Peyer's patch (tissue), 4 donors: ENCODE results near the gene AGAP1. TPM values are rescaled to one million over a fixed set of nuclear protein-coding genes. Genes with fewer than 3 reads are reported as not detected.

ENCODE experiments used
- DNase-seq, 3 donors: peaks; one replicate each; pipeline ENCODE4 v3.0.0-alpha.2; 2017 to 2019
- H3K27ac ChIP-seq, 4 donors: fragments of 200-600 bp; sonication (generic); one replicate each; pipeline ENCODE4 v1.5.1; 2016 to 2019
- H3K27me3 ChIP-seq, 2 donors: fragments of 200-600 bp; sonication (generic); one replicate each; pipeline ENCODE4 v1.5.1; 2019
- H3K36me3 ChIP-seq, 3 donors: fragments of 200-600 bp; sonication (generic); one replicate each; pipeline ENCODE4 v1.5.1; 2016 to 2019
- H3K4me1 ChIP-seq, 4 donors: fragments of 200-600 bp; sonication (generic); one replicate each; pipeline ENCODE4 v1.5.1; 2016 to 2019
- H3K4me3 ChIP-seq, 4 donors: fragments of 200-600 bp; sonication (generic); 1 replicate in 3 of 4; 2 replicates in 1 of 4; pipeline ENCODE4 v1.5.1; 2016 to 2019; ENCODE audit warnings: mild to moderate bottlenecking in 1 of 4
- H3K9me3 ChIP-seq, 4 donors: fragments of 200-600 bp; sonication (generic); one replicate each; pipeline ENCODE4 v1.5.1; 2016 to 2019; ENCODE audit warnings: mild to moderate bottlenecking in 1 of 4
- CTCF ChIP-seq, 6 experiments: fragments of 450-650 bp in 4 of 6; fragments of 200-600 bp in 2 of 6; sonication (generic) in 1 of 6; IDR thresholded peaks; one replicate each; pipeline ENCODE4 v1.5.1; 2017 to 2019; ENCODE audit warnings: antibody characterized with exemption in 6 of 6, mild to moderate bottlenecking in 3 of 6, moderate library complexity in 1 of 6
- POLR2A ChIP-seq, 2 donors: fragments of 450-650 bp; IDR thresholded peaks; one replicate each; pipeline ENCODE4 v1.5.1; 2017; ENCODE audit warnings: antibody characterized with exemption in 2 of 2, mild to moderate bottlenecking in 2 of 2, moderate library complexity in 2 of 2
- total RNA-seq, 4 donors: library from RNA; depleted of rRNA; stranded (reverse); fragments of >200 nt; gene quantifications; one replicate each; pipeline ENCODE4 v1.1.0, GENCODE V29; 2016

The AGAP1 gene
- total RNA-seq, 4 donors from 2014 or later, result 55.7 to 79.1 (median 66.9) TPM

DNA sequence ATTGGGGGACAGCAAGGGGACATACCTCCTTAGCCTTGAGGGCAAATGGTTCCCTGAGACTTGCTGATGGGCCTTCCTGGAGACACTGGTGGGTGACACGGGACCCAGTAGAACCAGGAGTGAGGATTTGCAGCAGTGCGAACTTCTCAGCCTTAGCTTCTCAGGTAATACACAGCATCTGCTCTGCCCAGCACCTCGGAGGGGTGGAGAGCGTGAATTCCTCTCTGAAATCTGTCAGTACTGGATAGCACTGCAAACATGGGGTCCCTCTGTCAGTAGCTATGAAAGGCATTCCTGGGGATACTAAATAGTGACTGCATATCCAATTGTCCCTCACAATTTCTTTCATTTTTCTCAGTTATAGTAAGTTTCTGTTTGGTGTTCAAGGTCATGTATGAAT is 522.7 kb downstream of the AGAP1 start:
- Histone ChIP-seq H3K27ac (no peak overlapping the region), H3K4me3 (no peak overlapping the region), H3K4me1 (no peaks in the 10 kb centered on the region), H3K27me3 (no peaks in the 10 kb centered on the region), H3K36me3 (peaks cover 0 to 7% (median 0%) of the 10 kb centered on the region in 3 donors), H3K9me3 (no peaks in the 10 kb centered on the region)
- DNase-seq, result no peak
- TF ChIP-seq POLR2A (IDR thresholded peaks at IDR 0.05) (no peak), CTCF (IDR thresholded peaks at IDR 0.05) (no peak)

- no peak for DNase-seq
- Histone ChIP-seq H3K4me1 (no peaks in the 10 kb centered on the region), H3K36me3 (peaks cover 0 to 7% (median 0%) of the 10 kb centered on the region in 3 donors), H3K9me3 (no peaks in the 10 kb centered on the region), H3K27ac (no peak overlapping the region), H3K27me3 (no peaks in the 10 kb centered on the region), H3K4me3 (no peak overlapping the region)
- TF ChIP-seq POLR2A (IDR thresholded peaks at IDR 0.05) (no peak), CTCF (IDR thresholded peaks at IDR 0.05) (no peak)
Observed at GRCh38 chr2:236017446-236017845, 523.6 kb downstream of the AGAP1 start.

DNA sequence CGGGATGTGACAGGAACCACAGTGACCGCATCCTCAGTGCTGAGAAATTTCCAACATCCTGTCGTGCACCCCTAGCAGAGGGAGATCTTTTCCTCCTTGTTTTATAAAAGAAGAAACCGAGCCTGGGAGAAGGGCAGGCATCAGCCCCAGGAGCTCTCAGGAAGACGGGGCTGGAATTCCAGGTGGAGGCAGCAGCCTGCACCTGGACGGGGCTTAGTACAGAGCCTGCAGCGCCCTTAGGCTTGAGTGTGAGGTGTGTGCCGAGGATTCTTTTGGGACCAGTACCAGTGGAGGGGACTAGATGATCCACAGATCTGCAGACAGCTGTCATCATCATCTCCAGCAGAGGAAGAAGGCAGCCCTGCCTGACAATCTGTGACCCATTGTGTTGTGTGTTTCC is 525.6 kb downstream of the AGAP1 start:
- no peak overlapping the region for H3K27ac ChIP-seq
- DNase-seq, result no peak
- peaks cover 0 to 7% (median 0%) of the 10 kb centered on the region in 3 donors for H3K36me3 ChIP-seq
- H3K4me3 ChIP-seq, result no peak overlapping the region
- no peaks in the 10 kb centered on the region for H3K27me3 ChIP-seq
- TF ChIP-seq POLR2A (IDR thresholded peaks at IDR 0.05) (no peak), CTCF (IDR thresholded peaks at IDR 0.05) (no peak)
- no peaks in the 10 kb centered on the region for H3K4me1 ChIP-seq
- H3K9me3 ChIP-seq, result no peaks in the 10 kb centered on the region

- H3K27ac ChIP-seq, result no peak overlapping the region
- no peaks in the 10 kb centered on the region for H3K4me1 ChIP-seq
- DNase-seq, result no peak
- TF ChIP-seq POLR2A (IDR thresholded peaks at IDR 0.05) (no peak), CTCF (IDR thresholded peaks at IDR 0.05) (no peak)
- no peaks in the 10 kb centered on the region for H3K27me3 ChIP-seq
- no peak overlapping the region for H3K4me3 ChIP-seq
- H3K9me3 ChIP-seq, result no peaks in the 10 kb centered on the region
- H3K36me3 ChIP-seq, result peaks cover 0 to 7% (median 0%) of the 10 kb centered on the region in 3 donors
Observed at GRCh38 chr2:236021499-236022057, 527.7 kb downstream of the AGAP1 start.

DNA sequence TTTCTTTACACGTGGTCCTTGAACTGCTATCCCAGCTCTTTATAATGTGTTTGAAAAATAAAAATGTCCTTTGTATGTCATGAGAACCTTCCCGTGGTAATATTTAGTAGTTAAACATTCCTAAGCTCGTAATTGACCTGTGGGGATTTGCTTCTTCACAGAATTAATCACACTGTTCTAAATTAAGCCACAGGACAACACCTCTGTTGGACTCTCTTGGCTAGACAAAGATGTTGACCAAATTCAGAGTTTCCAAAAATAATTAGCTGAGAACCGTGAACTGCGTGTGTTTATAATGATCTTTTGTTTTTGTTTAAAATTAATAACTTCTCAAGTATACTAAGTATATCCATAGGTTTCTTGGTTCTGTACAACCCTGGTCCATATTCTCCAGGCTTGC is 528.3 kb downstream of the AGAP1 start:
- Histone ChIP-seq H3K9me3 (no peaks in the 10 kb centered on the region), H3K4me3 (no peak overlapping the region), H3K4me1 (no peaks in the 10 kb centered on the region), H3K27me3 (no peaks in the 10 kb centered on the region), H3K36me3 (peaks cover 0 to 7% (median 0%) of the 10 kb centered on the region in 3 donors), H3K27ac (no peak overlapping the region)
- no peak for DNase-seq
- TF ChIP-seq CTCF (IDR thresholded peaks at IDR 0.05) (no peak), POLR2A (IDR thresholded peaks at IDR 0.05) (no peak)

DNA sequence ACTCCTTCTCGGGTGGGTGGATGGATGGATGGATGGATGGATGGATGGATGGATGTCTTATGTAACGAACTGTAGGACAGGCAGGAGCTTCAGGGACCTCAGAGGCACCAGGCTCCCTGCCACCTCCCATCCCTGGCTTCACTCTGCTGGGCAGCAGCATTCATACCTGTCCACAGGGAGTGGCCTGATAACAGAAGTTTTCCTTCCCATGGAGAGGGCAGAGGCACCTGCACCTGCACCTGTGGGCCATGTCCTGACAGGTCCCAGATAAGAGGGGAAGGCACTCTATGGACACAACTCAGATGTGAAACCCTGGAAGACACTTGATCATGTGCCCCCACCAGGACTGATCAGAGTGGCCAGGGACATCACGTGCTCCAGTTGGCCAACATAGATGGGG is 532.0 kb downstream of the AGAP1 start:
- H3K9me3 ChIP-seq, result no peaks in the 10 kb centered on the region
- H3K27ac ChIP-seq, result no peak overlapping the region
- H3K4me1 ChIP-seq, result no peaks in the 10 kb centered on the region
- TF ChIP-seq POLR2A (IDR thresholded peaks at IDR 0.05) (no peak), CTCF (IDR thresholded peaks at IDR 0.05) (no peak)
- H3K27me3 ChIP-seq, result no peaks in the 10 kb centered on the region
- no peak overlapping the region for H3K4me3 ChIP-seq
- DNase-seq, result no peak
- H3K36me3 ChIP-seq, result no peaks in the 10 kb centered on the region
